Right renal pelvis (tissue), 4 donors: Measurements from ENCODE around the gene EEF1AKMT4. TPM values are rescaled to one million over a fixed set of nuclear protein-coding genes. Genes with fewer than 3 reads are reported as not detected.
"Not testable (repeated sequence)": the region's sequence is repeated elsewhere in the genome, so short reads cannot be mapped to it uniquely, and the experiment has no call there.

Source experiments
- DNase-seq, 4 donors: peaks; one replicate each; pipeline ENCODE4 v3.0.0-alpha.2; 2013; ENCODE audit warnings: low read depth in 4 of 4, low spot score in 3 of 4, missing footprints in 1 of 4
- polyA plus RNA-seq, 4 donors: library from polyadenylated mRNA; unstranded; fragments of 120-200 nt; gene quantifications; one replicate each; pipeline ENCODE4 v1.2.1, GENCODE V29; 2013; ENCODE audit not compliant: insufficient read length in 4 of 4

EEF1AKMT4 gene
- polyA plus RNA-seq, 4 donors = 2.8 to 3.4 (median 3.1) TPM

- DNase-seq = no peak
Observed at GRCh38 chr3:184259878-184260723, 10.6 kb downstream of the EEF1AKMT4 start.

- DNase-seq = no peak
Observed at GRCh38 chr3:184260724-184261269, 11.3 kb downstream of the EEF1AKMT4 start.

- DNase-seq = no peak
Observed at GRCh38 chr3:184261270-184261853, 11.9 kb downstream of the EEF1AKMT4 start, which contains the start of gene CAMK2N2. TSS of gene CAMK2N2 (minus strand) at chr3:184261553. CDS start at chr3:184261285, 268 bp downstream.

- no peak for DNase-seq
Observed at GRCh38 chr3:184261854-184262763, 12.6 kb downstream of the EEF1AKMT4 start.

- DNase-seq = no peak
Observed at GRCh38 chr3:184262764-184263179, 13.3 kb downstream of the EEF1AKMT4 start.

- DNase-seq = not testable (repeated sequence)
Observed at GRCh38 chr3:184267249-184267648, 17.8 kb downstream of the EEF1AKMT4 start.

- DNase-seq = no peak
Observed at GRCh38 chr3:184272269-184272668, 22.8 kb downstream of the EEF1AKMT4 start.

GRCh38 chr3:184275381-184275701, 25.9 kb downstream of the EEF1AKMT4 start:
- no peak for DNase-seq

- no peak for DNase-seq
Observed at GRCh38 chr3:184275961-184276910, 26.8 kb downstream of the EEF1AKMT4 start, which contains the start of gene ECE2. TSS of gene ECE2 (plus strand) at chr3:184276022. CDS start at chr3:184276154, 132 bp downstream.

- no peak for DNase-seq
Observed at GRCh38 chr3:184277366-184277765, 27.9 kb downstream of the EEF1AKMT4 start.

- DNase-seq = no peak
Observed at GRCh38 chr3:184282941-184283340, 33.5 kb downstream of the EEF1AKMT4 start.

- no peak for DNase-seq
Observed at GRCh38 chr3:184283681-184284080, 34.2 kb downstream of the EEF1AKMT4 start.

GRCh38 chr3:184284696-184285095, 35.2 kb downstream of the EEF1AKMT4 start:
- DNase-seq = peak in 2 of 4 donors; percentile 38 to 47

GRCh38 chr3:184289426-184289938, 40.0 kb downstream of the EEF1AKMT4 start:
- DNase-seq = no peak

- DNase-seq = no peak
Observed at GRCh38 chr3:184290331-184290730, 40.9 kb downstream of the EEF1AKMT4 start.

GRCh38 chr3:184291044-184291737, 41.7 kb downstream of the EEF1AKMT4 start:
- DNase-seq = no peak

- DNase-seq = no peak
Observed at GRCh38 chr3:184291738-184292445, 42.4 kb downstream of the EEF1AKMT4 start.

GRCh38 chr3:184295771-184296170, 46.3 kb downstream of the EEF1AKMT4 start:
- no peak for DNase-seq
